ENCODE results near the gene FAM184B. TPM values are rescaled to one million over a fixed set of nuclear protein-coding genes. Genes with fewer than 3 reads are reported as not detected.

Gene FAM184B
- total and polyA plus RNA-seq, 10 donors, result 0.03 to 0.04 (median 0.03) TPM; not detected in 7

GRCh38 chr4:17811078-17811603 lies 29.7 kb upstream of the FAM184B start:
- no peaks in the 10 kb centered on the region for H3K27me3 ChIP-seq (replicated peaks in 1 of 7)
- DNase-seq, result no peak
- no peaks in the 10 kb centered on the region for H3K9me3 ChIP-seq
- intact Hi-C loops (cut with DNase I; ENCODE audit: low total_unique reads), result loop anchor here (10.0 kb wide), 1 partner anchor 214 kb away; the partner anchor contains the start of gene LCORL
- TF ChIP-seq POLR2A (IDR thresholded peaks at IDR 0.05), result no peak
- no peak for TF ChIP-seq CTCF (IDR thresholded peaks at IDR 0.05 in 8 of 11, conservative IDR thresholded peaks at IDR 0.05 in 3 of 11)
- no peak for TF ChIP-seq POLR2AphosphoS5 (IDR thresholded peaks at IDR 0.05)
- WGBS, 5 donors, result 0 to 1% (median 1%) methylated on average over 21 to 48 of the region's 48 CpGs
- H3K4me3 ChIP-seq, result peak overlapping the region; percentile 65 to 94 (median 78)
- H3K4me1 ChIP-seq, result peaks cover 30 to 66% (median 47%) of the 10 kb centered on the region in 6 donors
- H3K36me3 ChIP-seq, result peaks cover 0 to 1% (median 0%) of the 10 kb centered on the region in 6 donors
- H3K27ac ChIP-seq, result peak overlapping the region in 6 of 8 donors; percentile 53 to 98 (median 96)

GRCh38 chr4:17810260-17811077 lies 29.0 kb upstream of the FAM184B start, which contains the start of the genes DCAF16 and NCAPG:
Gene DCAF16, minus strand, starts transcription at chr4:17810757. Its CDS starts 6,616 bp downstream, at chr4:17804141.
Gene NCAPG, plus strand, starts transcription at chr4:17810979. Its CDS starts 99 bp downstream, at chr4:17811078.
- Histone ChIP-seq H3K36me3 (peaks cover 0 to 8% (median 0%) of the 10 kb centered on the region in 6 donors), H3K9me3 (no peaks in the 10 kb centered on the region), H3K4me1 (peaks cover 30 to 73% (median 51%) of the 10 kb centered on the region in 6 donors), H3K27ac (peak within 1 kb of the TSS; percentile 93 to 98 (median 95)), H3K4me3 (peak within 1 kb of the TSS; percentile 65 to 94 (median 78)), H3K27me3 (replicated peaks in 1 of 7) (no peaks in the 10 kb centered on the region)
- WGBS, 5 donors, result 0 to 1% (median 0%) methylated on average over 59 to 69 of the region's 69 CpGs
- DNase-seq, result peak; percentile 100
- intact Hi-C loops (cut with DNase I; ENCODE audit: low total_unique reads), result loop anchor here (10.0 kb wide), 1 partner anchor 214 kb away; the partner anchor contains the start of gene LCORL
- TF ChIP-seq POLR2A (IDR thresholded peaks at IDR 0.05), result peak; percentile 44 to 92 (median 77)
- peak; percentile 99 to 100 (median 100) for TF ChIP-seq POLR2AphosphoS5 (IDR thresholded peaks at IDR 0.05)
- peak in 3 of 11 experiments; percentile 52 to 62 (median 53) for TF ChIP-seq CTCF (IDR thresholded peaks at IDR 0.05 in 8 of 11, conservative IDR thresholded peaks at IDR 0.05 in 3 of 11)

GRCh38 chr4:17809667-17810066 lies 28.2 kb upstream of the FAM184B start:
- Histone ChIP-seq H3K4me1 (peaks cover 30 to 81% (median 51%) of the 10 kb centered on the region in 6 donors), H3K27me3 (replicated peaks in 1 of 7) (no peaks in the 10 kb centered on the region), H3K27ac (peak overlapping the region; percentile 93 to 98 (median 95))

More at GRCh38 chr4:17809667-17810066, 28.2 kb upstream of the FAM184B start:
- TF ChIP-seq POLR2AphosphoS5 (IDR thresholded peaks at IDR 0.05), result no peak
- TF ChIP-seq POLR2A (IDR thresholded peaks at IDR 0.05), result no peak
- no peak for TF ChIP-seq CTCF (IDR thresholded peaks at IDR 0.05 in 8 of 11, conservative IDR thresholded peaks at IDR 0.05 in 3 of 11)
- no peak for DNase-seq
- Histone ChIP-seq H3K36me3 (peaks cover 0 to 13% (median 3%) of the 10 kb centered on the region in 6 donors), H3K4me3 (peak overlapping the region; percentile 65 to 94 (median 78)), H3K9me3 (no peaks in the 10 kb centered on the region)
- WGBS, 5 donors, result 0 to 2% (median 1%) methylated on average over 7 of the region's 7 CpGs
- intact Hi-C loops (cut with DNase I; ENCODE audit: low total_unique reads), result loop anchor here (10.0 kb wide), 1 partner anchor 215 kb away; the partner anchor contains the start of gene LCORL

Data from spleen (tissue), 11 donors.